Lung (tissue), 12 donors: Measurements from ENCODE around the gene CDADC1. TPM values are rescaled to one million over a fixed set of nuclear protein-coding genes. Genes with fewer than 3 reads are reported as not detected.

Experiments used
- ATAC-seq: fragments of 200-7000 bp; cut with Tn5 transposase; one replicate; pipeline ENCODE4 v1.9.1; 2020; ENCODE audit warnings: moderate number of reproducible peaks; ENCODE audit not compliant: insufficient read depth, low FRiP score
- DNase-seq, 3 donors: peaks; one replicate each; pipeline ENCODE4 v3.0.0-alpha.2; 2013 to 2017
- H3K27ac ChIP-seq, 2 donors: one replicate each; pipeline ENCODE4 v1.5.1; 2013; ENCODE audit warnings: mild to moderate bottlenecking in 2 of 2, moderate library complexity in 2 of 2, control low read depth in 1 of 2, inconsistent platforms in 1 of 2, low read depth in 1 of 2, low read length in 1 of 2
- H3K27me3 ChIP-seq, 3 donors: one replicate each; pipeline ENCODE4 v1.5.1; 2013; ENCODE audit warnings: low read length in 2 of 3; ENCODE audit not compliant: control insufficient read depth in 3 of 3, insufficient read depth in 3 of 3
- H3K36me3 ChIP-seq, 4 donors: one replicate each; pipeline ENCODE4 v1.5.1; 2013; ENCODE audit warnings: low read length in 4 of 4, mild to moderate bottlenecking in 1 of 4, moderate library complexity in 1 of 4; ENCODE audit not compliant: control insufficient read depth in 4 of 4, insufficient read depth in 4 of 4
- H3K4me1 ChIP-seq, 5 donors: one replicate each; pipeline ENCODE4 v1.5.1; 2013; ENCODE audit warnings: low read length in 5 of 5, mild to moderate bottlenecking in 2 of 5, moderate library complexity in 1 of 5; ENCODE audit not compliant: control insufficient read depth in 5 of 5, insufficient read depth in 5 of 5
- H3K4me3 ChIP-seq: one replicate; pipeline ENCODE4 v1.5.1; 2013; ENCODE audit warnings: mild to moderate bottlenecking, control low read depth, moderate library complexity
- H3K9ac ChIP-seq, 2 donors: one replicate each; pipeline ENCODE4 v1.5.1; 2013; ENCODE audit warnings: low read length in 2 of 2, control low read depth in 1 of 2; ENCODE audit not compliant: insufficient read depth in 1 of 2
- H3K9me3 ChIP-seq, 4 donors: one replicate each; pipeline ENCODE4 v1.5.1; 2013; ENCODE audit warnings: low read length in 3 of 4, mild to moderate bottlenecking in 1 of 4, moderate library complexity in 1 of 4; ENCODE audit not compliant: control insufficient read depth in 4 of 4, insufficient read depth in 3 of 4
- CTCF ChIP-seq: IDR thresholded peaks from 2 replicates; pipeline ENCODE4 v1.5.1; 2012; ENCODE audit warnings: mild to moderate bottlenecking; ENCODE audit errors: control extremely low read depth, extremely low read depth
- WGBS, 2 donors: extraction: QIAGEN DNeasy Blood & Tissue Kit; methylation state at CpG; one replicate each; pipeline ENCODE4 v1.1.7; 2013; 5-methylcytosine and 5-hydroxymethylcytosine counted together
- polyA plus RNA-seq, 2 donors: library from polyadenylated mRNA; stranded (reverse); fragments of 200-250 nt; gene quantifications; one replicate each; pipeline ENCODE4 v1.2.1, GENCODE V29; 2013
- total RNA-seq, 2 donors: library from RNA; depleted of rRNA in 1 of 2; stranded (reverse); fragments of >200 nt in 1 of 2; gene quantifications; one replicate each; pipeline ENCODE4 v1.2.1, GENCODE V29; 2014 to 2021
- donor health status: control.
- donor health status: control.
- donor health status: Bipolar disorder and iron deficiency.
- donor health status: healthy.
- donor health status: DM: yes; HTN: yes; CAD: no.

CDADC1 gene
- total and polyA plus RNA-seq, 4 donors: 5.2 to 11.6 (median 7.1) TPM

DNA sequence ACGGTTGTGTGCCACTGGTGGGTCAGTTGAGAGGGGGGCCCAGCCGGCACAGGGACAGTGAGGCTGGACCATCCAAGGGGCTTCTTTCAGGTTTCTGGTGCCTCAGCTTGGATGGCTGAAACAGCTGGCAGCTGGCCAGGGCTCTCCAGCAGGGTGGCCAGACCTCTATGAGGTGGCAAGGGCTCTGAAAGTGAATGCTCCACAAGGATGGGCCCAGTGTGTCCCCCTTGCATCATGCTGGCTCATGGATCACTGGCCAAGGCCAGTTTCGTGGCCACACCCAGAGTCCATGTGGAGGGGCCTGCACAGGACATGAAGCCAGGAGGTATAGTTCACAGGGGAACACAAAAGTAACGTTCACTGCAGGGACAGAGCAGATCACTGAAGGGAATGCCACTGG lies 49.6 kb downstream of the CDADC1 start:
- 90 to 91% methylated on average over 4 of the region's 4 CpGs for WGBS, 2 donors
- no peaks in the 10 kb centered on the region for H3K9me3 ChIP-seq
- no peak overlapping the region for H3K9ac ChIP-seq
- no peak overlapping the region for H3K27ac ChIP-seq
- no peak for TF ChIP-seq CTCF
- no peaks in the 10 kb centered on the region for H3K36me3 ChIP-seq
- no peak for DNase-seq
- ATAC-seq: no peak
- no peaks in the 10 kb centered on the region for H3K27me3 ChIP-seq
- H3K4me1 ChIP-seq: peaks cover 0 to 26% (median 0%) of the 10 kb centered on the region in 5 donors
- H3K4me3 ChIP-seq: no peak overlapping the region

- H3K4me1 ChIP-seq: peaks cover 0 to 15% (median 0%) of the 10 kb centered on the region in 5 donors
- H3K4me3 ChIP-seq: no peak overlapping the region
- ATAC-seq (no peak), DNase-seq (no peak)
- no peak overlapping the region for H3K27ac ChIP-seq
- no peak for TF ChIP-seq CTCF
- no peaks in the 10 kb centered on the region for H3K27me3 ChIP-seq
- H3K9me3 ChIP-seq: no peaks in the 10 kb centered on the region
- no peaks in the 10 kb centered on the region for H3K36me3 ChIP-seq
- H3K9ac ChIP-seq: no peak overlapping the region
Observed at GRCh38 chr13:49298416-49298815, 50.7 kb downstream of the CDADC1 start.

- no peak overlapping the region for H3K27ac ChIP-seq
- no peak overlapping the region for H3K9ac ChIP-seq
- H3K36me3 ChIP-seq: no peaks in the 10 kb centered on the region
- H3K4me3 ChIP-seq: no peak overlapping the region
- peaks cover 0 to 11% (median 0%) of the 10 kb centered on the region in 5 donors for H3K4me1 ChIP-seq
- H3K9me3 ChIP-seq: no peaks in the 10 kb centered on the region
- WGBS, 2 donors: 88 to 92% methylated on average over 7 of the region's 7 CpGs
- ATAC-seq (no peak), DNase-seq (no peak)
- H3K27me3 ChIP-seq: no peaks in the 10 kb centered on the region
- no peak for TF ChIP-seq CTCF
Observed at GRCh38 chr13:49298903-49299605, 51.3 kb downstream of the CDADC1 start.

GRCh38 chr13:49300276-49300675 lies 52.6 kb downstream of the CDADC1 start:
- no peak for DNase-seq
- Histone ChIP-seq H3K4me3 (no peak overlapping the region), H3K4me1 (peaks cover 0 to 10% (median 0%) of the 10 kb centered on the region in 5 donors), H3K27me3 (no peaks in the 10 kb centered on the region), H3K9ac (no peak overlapping the region), H3K27ac (no peak overlapping the region), H3K9me3 (no peaks in the 10 kb centered on the region), H3K36me3 (no peaks in the 10 kb centered on the region)
- TF ChIP-seq CTCF: no peak
- ATAC-seq: no peak
- 67 to 69% methylated on average over 5 of the region's 5 CpGs for WGBS, 2 donors
